KMS-11 (cell line): Measurements from ENCODE around the gene ZNF212.

Source experiments
- H2AFZ ChIP-seq: fragments of 200-600 bp; sonication (generic); 2 replicates; pipeline ENCODE4 v1.6.1; 2016; ENCODE audit warnings: antibody characterized with exemption, mixed run types, low read depth
- H3K27ac ChIP-seq: fragments of 200-600 bp; sonication (generic); 2 replicates; pipeline ENCODE4 v1.6.1; 2016; ENCODE audit warnings: mild to moderate bottlenecking, mixed run types
- H3K27me3 ChIP-seq: fragments of 200-600 bp; sonication (generic); 2 replicates; pipeline ENCODE4 v1.6.1; 2017; ENCODE audit warnings: mild to moderate bottlenecking, low read depth, mixed run types, moderate library complexity; ENCODE audit not compliant: insufficient read depth
- H3K36me3 ChIP-seq: fragments of 200-600 bp; sonication (generic); 2 replicates; pipeline ENCODE4 v1.6.1; 2017; ENCODE audit warnings: mild to moderate bottlenecking, mixed run types; ENCODE audit not compliant: insufficient read depth
- H3K4me1 ChIP-seq: fragments of 200-600 bp; sonication (generic); 2 replicates; pipeline ENCODE4 v1.6.1; 2016; ENCODE audit warnings: mild to moderate bottlenecking, low read depth, mixed run types; ENCODE audit not compliant: poor library complexity, severe bottlenecking
- H3K4me2 ChIP-seq: fragments of 200-600 bp; sonication (generic); 2 replicates; pipeline ENCODE4 v1.7.0; 2016; ENCODE audit warnings: mild to moderate bottlenecking, mixed run types
- H3K4me3 ChIP-seq: fragments of 200-600 bp; sonication (generic); IDR thresholded peaks from 2 replicates; pipeline ENCODE4 v1.6.1; 2017; ENCODE audit warnings: low read depth, low read length, mixed read lengths; ENCODE audit not compliant: insufficient read depth
- H3K79me2 ChIP-seq: fragments of 200-600 bp; sonication (generic); 2 replicates; pipeline ENCODE4 v1.6.1; 2016; ENCODE audit warnings: low read depth, mixed run types; ENCODE audit not compliant: insufficient read depth
- H3K9ac ChIP-seq: fragments of 200-600 bp; sonication (generic); 2 replicates; pipeline ENCODE4 v1.6.1; 2016; ENCODE audit warnings: mild to moderate bottlenecking, mixed run types
- H4K20me1 ChIP-seq: fragments of 200-600 bp; sonication (generic); 2 replicates; pipeline ENCODE4 v1.6.1; 2016; ENCODE audit warnings: mild to moderate bottlenecking, mixed run types; ENCODE audit not compliant: insufficient read depth
- TF ChIP-seq, protein P1 (sequence below): fragments of 200-600 bp; sonication (generic); conservative IDR thresholded peaks from 2 replicates; pipeline ENCODE4 v1.6.1; 2017; ENCODE audit warnings: low read depth, mild to moderate bottlenecking, antibody characterized with exemption, low read length, moderate library complexity, mixed read lengths

Gene ZNF212

DNA sequence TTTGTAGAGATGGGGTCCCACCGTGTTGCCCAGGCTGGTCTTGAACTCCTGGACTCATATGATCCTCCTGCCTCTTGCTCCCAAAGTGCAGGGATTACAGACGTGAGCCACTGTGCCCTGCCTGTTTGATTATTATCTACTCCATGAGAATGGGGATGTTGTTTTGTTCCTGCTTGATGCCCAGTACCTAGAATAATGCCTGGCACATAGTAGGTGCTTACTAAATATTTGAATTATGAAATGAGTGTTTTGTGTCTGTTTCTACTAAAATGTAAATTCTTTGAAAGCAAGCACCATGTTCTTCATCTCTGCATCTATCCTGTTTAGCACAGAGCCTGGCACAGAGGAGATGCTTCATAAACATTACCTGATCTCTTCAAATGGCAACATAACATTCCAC, 63.4 kb downstream of the ZNF212 start:
- Histone ChIP-seq H3K4me2 (no peak overlapping the region), H3K79me2 (no peaks in the 10 kb centered on the region)
- TF ChIP-seq, protein P1, sequence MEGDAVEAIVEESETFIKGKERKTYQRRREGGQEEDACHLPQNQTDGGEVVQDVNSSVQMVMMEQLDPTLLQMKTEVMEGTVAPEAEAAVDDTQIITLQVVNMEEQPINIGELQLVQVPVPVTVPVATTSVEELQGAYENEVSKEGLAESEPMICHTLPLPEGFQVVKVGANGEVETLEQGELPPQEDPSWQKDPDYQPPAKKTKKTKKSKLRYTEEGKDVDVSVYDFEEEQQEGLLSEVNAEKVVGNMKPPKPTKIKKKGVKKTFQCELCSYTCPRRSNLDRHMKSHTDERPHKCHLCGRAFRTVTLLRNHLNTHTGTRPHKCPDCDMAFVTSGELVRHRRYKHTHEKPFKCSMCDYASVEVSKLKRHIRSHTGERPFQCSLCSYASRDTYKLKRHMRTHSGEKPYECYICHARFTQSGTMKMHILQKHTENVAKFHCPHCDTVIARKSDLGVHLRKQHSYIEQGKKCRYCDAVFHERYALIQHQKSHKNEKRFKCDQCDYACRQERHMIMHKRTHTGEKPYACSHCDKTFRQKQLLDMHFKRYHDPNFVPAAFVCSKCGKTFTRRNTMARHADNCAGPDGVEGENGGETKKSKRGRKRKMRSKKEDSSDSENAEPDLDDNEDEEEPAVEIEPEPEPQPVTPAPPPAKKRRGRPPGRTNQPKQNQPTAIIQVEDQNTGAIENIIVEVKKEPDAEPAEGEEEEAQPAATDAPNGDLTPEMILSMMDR = no peak

DNA sequence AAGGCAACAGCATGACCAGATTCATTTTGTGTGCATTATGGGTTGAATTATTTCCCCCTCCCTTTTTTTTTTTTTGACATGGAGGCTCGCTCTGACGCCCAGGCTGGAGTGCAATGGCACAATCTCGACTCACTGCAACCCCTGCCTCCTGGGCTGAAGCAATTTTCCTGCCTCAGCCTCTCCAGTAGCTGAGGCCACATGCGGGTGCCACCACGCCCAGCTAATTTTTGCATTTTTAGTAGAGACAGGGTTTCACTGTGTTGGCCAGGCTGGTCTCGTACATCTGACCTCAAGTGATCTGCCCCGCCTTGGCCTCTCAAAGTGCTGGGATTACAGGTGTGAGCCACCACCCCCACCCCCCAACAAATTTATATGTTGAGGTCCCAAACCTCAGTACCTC, 64.6 kb downstream of the ZNF212 start:
- no peaks in the 10 kb centered on the region for H3K36me3 ChIP-seq
- no peak overlapping the region for H3K27ac ChIP-seq
- H3K27me3 ChIP-seq = no peaks in the 10 kb centered on the region
- H3K4me1 ChIP-seq = no peaks in the 10 kb centered on the region
- no peak overlapping the region for H3K9ac ChIP-seq
- H3K4me3 ChIP-seq = no peak overlapping the region
- no peak overlapping the region for H2AFZ ChIP-seq
- H3K4me2 ChIP-seq = no peak overlapping the region
- H4K20me1 ChIP-seq = no peaks in the 10 kb centered on the region
- no peaks in the 10 kb centered on the region for H3K79me2 ChIP-seq
- TF ChIP-seq, protein P1 = no peak

More for the DNA sequence above, 63.4 kb downstream of the ZNF212 start:
- Histone ChIP-seq H3K36me3 (no peaks in the 10 kb centered on the region), H3K27me3 (no peaks in the 10 kb centered on the region), H3K9ac (no peak overlapping the region), H3K4me3 (no peak overlapping the region), H2AFZ (no peak overlapping the region), H3K27ac (no peak overlapping the region), H4K20me1 (no peaks in the 10 kb centered on the region), H3K4me1 (no peaks in the 10 kb centered on the region)
